ENCODE data around the gene NPIPB8.
"Not testable (repeated sequence)": the region's sequence is repeated elsewhere in the genome, so short reads cannot be mapped to it uniquely, and the experiment has no call there.

NPIPB8 gene

DNA sequence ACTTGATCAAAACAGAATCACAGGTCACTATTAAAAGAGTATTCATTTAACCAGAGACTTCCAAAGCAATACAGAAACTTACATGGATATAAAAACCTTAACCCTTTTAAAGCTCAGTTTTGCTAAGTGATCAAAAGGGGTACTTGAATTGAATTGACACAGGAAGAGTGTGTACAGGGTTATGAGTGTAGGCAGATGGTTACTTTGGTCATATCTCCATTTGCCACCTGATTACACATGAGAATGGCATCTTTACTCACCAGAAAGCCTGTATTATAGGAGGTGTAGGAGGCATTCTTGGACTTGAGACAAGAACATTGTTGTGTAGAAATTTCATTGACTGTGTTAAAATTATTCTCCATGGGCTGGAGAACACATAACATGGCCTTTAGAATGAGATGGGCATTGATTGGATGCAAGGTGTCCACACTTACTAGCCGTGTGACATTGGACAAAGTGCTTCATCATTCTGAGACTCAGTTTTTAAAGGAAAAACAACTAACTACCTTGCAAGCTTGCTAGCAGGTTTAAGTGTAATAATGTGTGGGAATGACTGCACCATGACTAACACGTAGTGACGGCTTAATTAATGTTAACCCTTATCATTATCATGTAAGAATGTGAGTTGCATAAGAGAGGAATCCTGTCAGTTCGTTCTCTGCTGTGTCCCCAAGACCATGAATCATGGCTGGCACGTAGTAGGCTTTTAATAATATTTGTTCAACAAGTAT lies 1.6 kb upstream of the NPIPB8 start:
- not testable (repeated sequence) for DNase-seq (ENCODE audit: low spot score)

DNA sequence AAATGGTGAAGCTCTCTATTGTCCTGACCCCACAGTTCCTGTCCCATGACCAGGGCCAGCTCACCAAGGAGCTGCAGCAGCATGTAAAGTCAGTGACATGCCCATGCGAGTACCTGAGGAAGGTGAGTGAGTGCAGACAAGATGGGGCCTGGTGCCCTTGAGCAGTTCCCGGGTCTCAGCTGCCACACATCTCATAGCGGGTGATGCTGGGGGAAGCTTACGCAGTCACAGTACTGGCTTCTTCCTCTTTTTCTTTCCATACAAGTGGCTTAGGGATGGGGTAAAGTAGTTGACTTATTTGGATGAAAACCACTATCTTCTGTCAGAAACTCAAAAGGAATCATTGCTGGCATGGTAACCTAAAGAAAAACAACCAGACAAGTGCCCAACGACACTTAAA lies 494 bp downstream of the NPIPB8 start:
- DNase-seq (ENCODE audit: low spot score), result not testable (repeated sequence)

DNA sequence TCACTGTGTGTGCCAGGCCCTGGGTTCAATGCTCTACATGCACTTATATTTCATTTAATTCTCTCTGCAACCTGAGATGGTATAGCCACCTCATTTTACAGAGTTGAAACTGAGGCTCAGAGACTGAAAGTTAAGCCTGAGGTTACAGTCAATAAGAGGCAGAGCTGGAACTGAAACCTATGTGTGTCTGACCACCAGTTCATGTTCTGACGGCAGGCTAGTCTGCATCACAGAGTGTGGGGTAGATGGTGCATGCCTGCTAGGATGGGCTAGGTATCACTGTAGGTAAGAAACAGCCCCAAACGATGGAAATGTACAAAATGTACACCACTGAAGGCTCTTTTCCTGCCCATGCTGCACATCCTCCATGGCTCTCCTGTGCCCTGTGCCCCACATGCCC lies 2.1 kb downstream of the NPIPB8 start:
- not testable (repeated sequence) for DNase-seq (ENCODE audit: low spot score)

DNA sequence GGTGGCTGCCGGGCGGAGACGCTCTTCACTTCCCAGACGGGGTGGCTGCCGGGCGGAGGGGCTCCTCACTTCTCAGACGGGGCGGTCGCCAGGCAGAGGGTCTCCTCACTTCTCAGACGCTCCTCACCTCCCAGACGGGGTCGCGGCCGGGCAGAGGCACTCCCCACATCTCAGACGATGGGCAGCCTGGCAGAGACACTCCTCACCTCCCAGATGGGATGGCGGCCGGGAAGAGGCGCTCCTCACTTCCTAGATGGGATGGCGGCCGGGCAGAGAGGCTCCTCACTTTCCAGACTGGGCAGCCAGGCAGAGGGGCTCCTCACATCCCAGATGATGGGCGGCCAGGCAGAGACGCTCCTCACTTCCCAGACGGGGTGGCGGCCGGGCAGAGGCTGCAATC lies 28.4 kb downstream of the NPIPB8 start:
- DNase-seq (ENCODE audit: low spot score), result not testable (repeated sequence)

DNA sequence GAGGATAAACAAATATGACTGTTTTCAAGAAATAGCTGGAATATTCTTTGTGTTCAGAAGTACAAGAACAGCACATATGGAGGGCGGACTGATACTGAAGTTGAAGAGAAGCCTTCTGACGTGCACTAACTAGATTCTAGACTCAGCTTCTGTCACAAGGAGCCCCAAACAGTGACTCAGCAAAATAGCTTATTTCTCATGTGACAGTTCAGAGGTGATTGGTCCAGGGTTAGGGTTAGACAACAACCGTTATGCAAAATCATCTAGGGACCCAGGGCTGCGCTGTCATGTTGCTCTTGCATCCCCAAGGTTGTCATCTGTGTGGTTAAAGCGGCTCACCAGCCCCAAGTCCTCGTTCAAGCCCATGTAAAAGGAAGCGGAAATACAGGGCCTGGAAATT lies 29.6 kb downstream of the NPIPB8 start:
- DNase-seq (ENCODE audit: low spot score), result not testable (repeated sequence)

DNA sequence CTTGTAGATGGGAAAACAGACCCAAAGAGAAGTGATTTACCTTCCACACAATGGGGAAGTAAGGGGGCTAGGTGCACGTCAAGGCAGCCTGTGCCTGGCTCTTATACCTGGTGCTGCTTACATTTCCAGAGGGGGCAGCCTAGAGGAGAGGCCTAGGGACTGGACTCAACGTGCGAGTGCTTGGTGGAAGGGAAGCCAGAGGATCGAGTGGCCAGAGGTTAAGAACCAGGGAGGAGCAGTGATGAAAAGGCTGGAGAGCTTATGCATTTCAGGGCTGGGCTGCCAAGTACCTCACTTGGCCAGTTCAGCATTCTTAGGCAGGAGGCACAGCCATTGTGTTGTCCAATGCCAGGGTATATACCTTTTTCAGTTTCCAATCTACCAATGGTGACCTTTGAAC lies 30.3 kb downstream of the NPIPB8 start:
- DNase-seq (ENCODE audit: low spot score), result not testable (repeated sequence)

DNA sequence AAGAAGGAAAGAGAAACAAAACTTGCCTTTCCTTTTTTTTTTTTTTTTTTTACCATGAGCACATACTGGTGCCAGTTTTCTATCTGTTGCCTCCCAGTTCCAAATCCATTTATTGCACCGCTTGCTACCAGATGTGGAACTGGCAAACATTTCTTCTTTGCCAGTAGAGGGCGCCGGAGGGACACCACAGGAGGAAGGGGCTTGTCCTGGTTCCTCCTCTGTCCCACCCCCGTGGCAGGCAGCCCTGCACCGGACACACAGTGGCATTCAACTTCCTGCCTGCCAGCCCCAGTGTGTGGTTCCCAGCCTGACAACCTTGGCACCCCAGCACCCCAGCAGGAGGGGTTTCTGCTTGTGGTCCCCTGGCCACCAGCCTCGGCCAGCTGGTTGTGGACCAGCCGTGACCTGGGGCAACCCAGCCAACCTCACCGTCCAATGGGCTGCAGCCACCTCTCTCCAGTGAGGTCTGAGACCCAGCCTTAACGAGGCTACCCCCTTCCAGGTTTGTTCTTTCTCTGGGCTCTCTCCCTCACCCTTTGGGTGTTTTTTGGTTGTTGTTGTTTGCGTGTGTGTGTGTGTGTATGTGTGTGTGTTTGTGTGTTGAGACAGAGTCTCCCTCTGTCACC lies 50.6 kb downstream of the NPIPB8 start:
- not testable (repeated sequence) for DNase-seq (ENCODE audit: low spot score)

DNA sequence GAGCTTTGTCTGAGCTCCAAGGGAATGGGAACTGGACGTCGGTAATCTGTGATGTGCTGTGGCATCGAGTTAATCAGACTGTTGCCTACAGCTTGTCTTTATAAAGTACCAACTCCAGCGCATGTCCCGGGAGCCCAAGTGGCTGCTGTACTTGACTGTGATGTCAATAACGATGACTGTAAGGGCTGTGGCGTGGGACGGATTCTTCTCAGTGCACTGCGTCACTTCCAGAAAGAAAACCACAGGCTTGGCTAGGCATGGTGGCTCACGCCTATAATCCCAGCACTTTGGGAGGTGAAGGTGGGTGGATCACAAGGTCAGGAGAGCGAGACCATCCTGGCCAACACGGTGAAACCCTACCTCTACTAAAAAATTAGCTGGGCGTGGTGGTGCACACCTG lies 51.6 kb downstream of the NPIPB8 start:
- DNase-seq (ENCODE audit: low spot score), result not testable (repeated sequence)

DNA sequence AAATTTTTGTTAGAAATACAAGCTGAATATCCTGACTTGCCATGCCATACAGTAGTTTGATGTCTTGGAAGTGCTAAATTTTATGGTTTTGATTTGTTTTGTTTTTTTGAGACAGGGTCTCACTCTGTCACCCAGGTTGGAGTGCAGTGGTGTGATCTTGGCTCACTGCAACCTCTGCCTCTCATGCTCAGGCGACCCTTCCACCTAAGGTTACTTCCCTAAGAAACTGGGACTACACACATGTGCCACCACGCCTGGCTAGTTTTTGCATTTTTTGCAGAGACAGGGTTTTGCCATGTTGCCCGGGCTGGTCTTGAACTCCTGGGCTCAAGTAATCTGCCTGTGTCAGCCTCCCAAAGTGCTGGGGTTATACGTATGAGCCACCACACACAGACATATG lies 53.9 kb downstream of the NPIPB8 start:
- not testable (repeated sequence) for DNase-seq (ENCODE audit: low spot score)

DNA sequence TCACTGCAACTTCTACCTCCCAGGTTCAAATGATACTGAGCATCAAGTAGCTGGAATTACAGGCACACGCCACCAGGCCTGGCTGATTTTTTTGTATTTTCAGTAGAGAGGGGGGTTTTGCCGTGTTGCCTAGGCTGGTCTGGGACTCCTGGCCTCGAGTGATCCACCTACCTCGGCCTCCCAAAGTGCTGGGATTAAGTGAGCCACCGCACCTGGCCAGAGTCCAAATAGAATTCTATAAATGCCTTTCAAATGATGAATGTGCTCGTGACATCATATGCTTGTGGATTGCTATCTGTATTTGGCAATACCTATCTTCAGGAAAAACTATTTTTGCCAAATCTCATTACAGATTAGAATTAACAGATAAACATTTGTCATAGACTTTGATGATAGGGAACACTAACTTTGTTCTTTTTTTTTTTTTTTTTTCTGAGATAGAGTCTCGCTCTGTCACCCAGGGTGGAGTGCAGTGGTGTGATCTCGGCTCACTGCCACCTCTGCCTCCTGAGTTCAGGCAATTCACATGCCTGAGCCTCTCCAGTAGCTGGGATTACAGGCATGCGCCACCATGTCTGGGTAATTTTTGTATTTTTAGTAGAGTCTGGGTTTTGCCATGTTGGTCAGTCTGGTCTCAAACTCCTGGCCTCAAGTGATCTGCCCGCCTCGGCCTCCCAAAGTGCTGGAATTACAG lies 55.5 kb downstream of the NPIPB8 start:
- DNase-seq (ENCODE audit: low spot score), result not testable (repeated sequence)

DNA sequence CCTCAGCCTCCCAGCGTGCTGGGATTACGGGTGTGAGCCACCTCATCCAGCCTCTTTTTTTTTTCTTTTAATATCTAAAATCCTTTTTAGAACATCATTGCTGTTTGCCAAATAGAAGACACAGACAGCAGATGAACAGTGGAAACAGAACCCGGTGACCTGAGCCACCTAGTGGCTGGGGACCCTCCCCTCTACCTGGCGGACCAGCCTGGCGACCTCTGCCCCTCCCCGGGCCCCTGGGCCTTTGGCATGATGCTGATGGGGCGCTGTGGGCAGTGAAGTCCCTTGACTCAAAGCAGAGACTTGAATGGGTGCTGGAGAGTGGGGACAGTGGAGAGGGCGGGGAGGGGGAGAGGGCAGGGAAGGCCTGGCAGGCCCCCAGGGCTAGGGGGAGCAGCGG lies 61.9 kb downstream of the NPIPB8 start:
- not testable (repeated sequence) for DNase-seq (ENCODE audit: low spot score)

DNA sequence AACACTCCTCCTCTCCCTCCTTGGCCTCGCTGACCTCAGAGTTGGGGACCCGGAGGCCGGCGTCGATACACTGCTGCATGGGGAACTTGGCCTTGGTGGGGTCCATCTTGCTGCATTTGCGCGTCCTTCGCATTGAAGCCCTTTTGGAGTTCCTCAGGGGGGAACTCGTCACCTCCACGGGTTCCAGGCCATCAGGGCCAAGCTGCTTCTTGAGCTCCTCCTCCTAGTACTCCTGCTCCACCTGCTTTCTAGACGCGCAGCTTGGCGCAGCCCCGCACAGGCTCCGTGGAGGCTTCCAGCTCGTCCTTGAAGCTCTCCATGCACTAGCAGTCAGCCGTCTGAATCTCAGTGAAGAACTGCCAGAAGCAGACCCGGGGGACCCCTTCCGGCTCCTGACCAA lies 62.5 kb downstream of the NPIPB8 start:
- DNase-seq (ENCODE audit: low spot score), result not testable (repeated sequence)

DNA sequence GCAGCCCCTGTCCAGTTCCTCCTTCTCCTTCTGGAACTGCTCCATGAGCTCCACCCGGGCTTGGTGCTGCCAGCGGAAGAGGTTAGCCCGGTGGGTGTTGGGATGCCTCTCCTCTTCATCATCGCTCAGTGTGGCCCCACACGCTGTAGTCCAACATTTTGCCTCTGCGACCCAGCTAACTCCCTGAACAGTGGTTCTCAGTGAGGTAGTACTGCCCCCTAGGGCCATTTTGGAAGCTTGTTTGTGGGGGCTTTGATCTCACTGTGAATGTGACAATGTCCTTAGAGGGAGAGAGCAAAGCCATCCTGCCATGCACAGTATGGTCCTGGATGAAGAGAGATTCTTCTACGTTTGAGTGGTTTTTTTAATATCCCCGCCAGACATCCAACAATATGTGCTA lies 63.5 kb downstream of the NPIPB8 start:
- not testable (repeated sequence) for DNase-seq (ENCODE audit: low spot score)

DNA sequence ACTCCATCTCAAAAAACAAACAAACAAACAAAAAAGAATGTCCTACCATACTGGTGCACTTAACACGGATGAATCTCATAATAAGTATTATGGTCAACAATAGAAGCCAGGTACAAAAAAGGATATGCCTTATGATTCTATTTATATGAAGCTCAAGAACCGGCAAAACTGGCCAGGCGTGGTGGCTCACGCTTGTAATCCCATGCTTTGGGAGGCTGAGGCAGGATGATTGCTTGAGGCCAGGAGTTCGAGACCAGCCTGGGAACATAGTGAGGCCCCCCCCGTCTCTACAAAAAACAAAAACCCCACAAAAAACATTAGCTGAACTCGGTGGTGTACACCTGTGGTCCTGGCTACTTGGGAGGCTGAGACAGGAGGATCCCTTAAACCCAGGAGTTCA lies 66.4 kb downstream of the NPIPB8 start:
- not testable (repeated sequence) for DNase-seq (ENCODE audit: low spot score)
